ENCODE data around the gene FAM78B. TPM values are rescaled to one million over a fixed set of nuclear protein-coding genes. Genes with fewer than 3 reads are reported as not detected.

The FAM78B gene
- total RNA-seq, 1 experiment from 2014 or later = 0.24 TPM

DNA sequence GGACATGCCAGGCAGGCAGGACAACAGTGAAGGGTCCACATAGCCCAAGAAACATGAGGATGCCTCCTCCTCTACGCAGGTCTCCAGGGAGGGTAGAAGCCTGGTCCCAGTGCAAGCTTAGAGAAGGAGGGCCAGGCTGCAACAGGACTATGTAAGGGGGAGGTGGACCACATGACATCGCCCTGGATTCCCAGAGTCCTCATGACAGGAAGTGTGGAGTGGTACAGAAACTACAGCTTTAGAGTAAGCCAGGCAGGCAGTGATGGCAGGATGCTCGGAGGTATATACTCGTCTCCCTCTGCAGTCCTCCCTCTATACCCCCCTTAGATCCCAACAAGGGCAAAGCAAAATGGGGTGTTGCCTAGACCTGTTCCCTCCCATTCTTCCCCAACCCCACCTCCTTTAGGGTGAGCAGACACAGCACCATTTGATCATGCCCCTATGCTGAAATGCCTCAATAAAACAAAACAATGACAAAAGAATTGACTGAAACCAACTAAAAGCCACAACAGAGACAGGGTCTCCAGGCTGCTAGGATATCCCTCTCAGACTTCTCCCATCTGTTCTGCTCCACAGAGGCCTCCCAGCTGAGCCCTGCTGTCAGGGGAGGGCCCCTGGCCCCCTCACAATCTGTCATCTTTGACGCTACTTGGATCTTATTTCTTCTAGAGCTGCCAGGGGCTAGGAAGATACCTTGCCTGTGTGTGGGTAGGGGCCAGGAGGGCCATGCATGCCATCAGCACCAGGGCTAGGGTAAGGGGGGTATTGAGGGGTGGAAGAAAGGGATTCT, 13.1 kb downstream of the FAM78B start:
- Histone ChIP-seq H3K4me3 (ENCODE audit: low read depth, low read length, poor library complexity, severe bottlenecking) (no peak overlapping the region), H3K4me1 (ENCODE audit: insufficient read depth, low read length, poor library complexity, severe bottlenecking) (no peaks in the 10 kb centered on the region), H3K27me3 (replicated peaks; ENCODE audit: insufficient read depth, low read depth, low read length, poor library complexity) (no peaks in the 10 kb centered on the region), H3K9me3 (ENCODE audit: low read depth, low read length, poor library complexity, severe bottlenecking) (no peaks in the 10 kb centered on the region), H3K36me3 (ENCODE audit: insufficient read depth, low read length, poor library complexity, severe bottlenecking) (no peaks in the 10 kb centered on the region), H3K27ac (ENCODE audit: low read depth, low read length, poor library complexity, severe bottlenecking) (no peak overlapping the region)
- TF ChIP-seq CTCF (conservative IDR thresholded peaks at IDR 0.05; ENCODE audit: low read depth, low read length) = no peak
- no peak for TF ChIP-seq EZH2 (IDR thresholded peaks at IDR 0.05; ENCODE audit: borderline replicate concordance, low read depth, low read length, poor library complexity, severe bottlenecking)
- BruUV-seq (replicated peaks) = no TSS peak
- ChIA-PET CTCF (no interaction called here), POLR2A (ENCODE audit: low non-redundant PET) (no interaction called here)
- no peak for DNase-seq (ENCODE audit: low spot score)
- intact Hi-C loops (cut with micrococcal nuclease; ENCODE audit: unreplicated experiment) = no loop called here

- no peak for DNase-seq (ENCODE audit: low spot score)
- BruUV-seq (replicated peaks) = no TSS peak
- H3K9me3 ChIP-seq (ENCODE audit: low read depth, low read length, poor library complexity, severe bottlenecking) = no peaks in the 10 kb centered on the region
- no peaks in the 10 kb centered on the region for H3K27me3 ChIP-seq (replicated peaks; ENCODE audit: insufficient read depth, low read depth, low read length, poor library complexity)
- no peak for TF ChIP-seq CTCF (conservative IDR thresholded peaks at IDR 0.05; ENCODE audit: low read depth, low read length)
- TF ChIP-seq EZH2 (IDR thresholded peaks at IDR 0.05; ENCODE audit: borderline replicate concordance, low read depth, low read length, poor library complexity, severe bottlenecking) = no peak
- ChIA-PET POLR2A (ENCODE audit: low non-redundant PET) (no interaction called here), CTCF (no interaction called here)
- no peaks in the 10 kb centered on the region for H3K36me3 ChIP-seq (ENCODE audit: insufficient read depth, low read length, poor library complexity, severe bottlenecking)
- no peak overlapping the region for H3K27ac ChIP-seq (ENCODE audit: low read depth, low read length, poor library complexity, severe bottlenecking)
- intact Hi-C loops (cut with micrococcal nuclease; ENCODE audit: unreplicated experiment) = no loop called here
- H3K4me3 ChIP-seq (ENCODE audit: low read depth, low read length, poor library complexity, severe bottlenecking) = no peak overlapping the region
- H3K4me1 ChIP-seq (ENCODE audit: insufficient read depth, low read length, poor library complexity, severe bottlenecking) = no peaks in the 10 kb centered on the region
These were observed 13.8 kb downstream of the FAM78B start for GRCh38 chr1:166152978-166153377.

GRCh38 chr1:166151804-166152203, 15.0 kb downstream of the FAM78B start:
- no peak for TF ChIP-seq CTCF (conservative IDR thresholded peaks at IDR 0.05; ENCODE audit: low read depth, low read length)
- TF ChIP-seq EZH2 (IDR thresholded peaks at IDR 0.05; ENCODE audit: borderline replicate concordance, low read depth, low read length, poor library complexity, severe bottlenecking) = no peak
- no peaks in the 10 kb centered on the region for H3K36me3 ChIP-seq (ENCODE audit: insufficient read depth, low read length, poor library complexity, severe bottlenecking)
- ChIA-PET POLR2A (ENCODE audit: low non-redundant PET) (no interaction called here), CTCF (no interaction called here)
- no peaks in the 10 kb centered on the region for H3K27me3 ChIP-seq (replicated peaks; ENCODE audit: insufficient read depth, low read depth, low read length, poor library complexity)
- no peaks in the 10 kb centered on the region for H3K4me1 ChIP-seq (ENCODE audit: insufficient read depth, low read length, poor library complexity, severe bottlenecking)
- H3K27ac ChIP-seq (ENCODE audit: low read depth, low read length, poor library complexity, severe bottlenecking) = no peak overlapping the region
- H3K9me3 ChIP-seq (ENCODE audit: low read depth, low read length, poor library complexity, severe bottlenecking) = no peaks in the 10 kb centered on the region
- BruUV-seq (replicated peaks) = no TSS peak
- H3K4me3 ChIP-seq (ENCODE audit: low read depth, low read length, poor library complexity, severe bottlenecking) = no peak overlapping the region
- no peak for DNase-seq (ENCODE audit: low spot score)
- intact Hi-C loops (cut with micrococcal nuclease; ENCODE audit: unreplicated experiment) = no loop called here
